HepG2 (cell line): ENCODE measurements around the gene B4GALT5. TPM values are rescaled to one million over a fixed set of nuclear protein-coding genes. Genes with fewer than 3 reads are reported as not detected.

Experiments
- ARID5B ChIP-seq: IDR thresholded peaks from 2 replicates; pipeline ENCODE4 v1.4.0; 2020; ENCODE audit warnings: mild to moderate bottlenecking, missing genetic modification reagents
- BRCA1 ChIP-seq: sonication (generic); formaldehyde crosslinking; IDR thresholded peaks from 2 replicates; pipeline ENCODE4 v1.4.0; 2020; ENCODE audit warnings: missing genetic modification reagents
- CREB1 ChIP-seq, 2 experiments: fragments of 450-650 bp in 1 of 2; IDR thresholded peaks; 2 replicates each; pipeline ENCODE4 v1.6.1; 2016 to 2017; ENCODE audit warnings: control low read depth in 1 of 2, mild to moderate bottlenecking in 1 of 2, missing compliant biosample characterization in 1 of 2, missing genetic modification characterization in 1 of 2
- EP300 ChIP-seq, 3 experiments: sonication (generic) in 1 of 3; formaldehyde crosslinking in 1 of 3; IDR thresholded peaks; 2 replicates each; pipeline versions ENCODE4 v1.5.1 to v1.6.1; 2011 to 2020; ENCODE audit warnings: low read depth in 2 of 3, low read length in 2 of 3, borderline replicate concordance in 1 of 3, improper control_type of control experiment in 1 of 3, mild to moderate bottlenecking in 1 of 3, missing genetic modification reagents in 1 of 3, moderate library complexity in 1 of 3
- KLF16 ChIP-seq, 2 experiments: sonication (generic) in 1 of 2; formaldehyde crosslinking in 1 of 2; IDR thresholded peaks; 2 replicates each; pipeline versions ENCODE4 v1.6.1 to v1.8.0; 2016 to 2023; ENCODE audit warnings: missing genetic modification reagents in 2 of 2, missing compliant biosample characterization in 1 of 2
- MXD4 ChIP-seq: IDR thresholded peaks from 2 replicates; pipeline ENCODE4 v1.6.1; 2016; ENCODE audit warnings: mild to moderate bottlenecking, missing biosample characterization, missing genetic modification reagents
- RCOR2 ChIP-seq: IDR thresholded peaks from 2 replicates; pipeline ENCODE4 v1.6.1; 2016; ENCODE audit warnings: missing biosample characterization, missing genetic modification reagents
- SETDB1 ChIP-seq: sonication (generic); formaldehyde crosslinking; IDR thresholded peaks from 2 replicates; pipeline ENCODE4 v1.5.1; 2020; ENCODE audit warnings: missing genetic modification reagents, mild to moderate bottlenecking, borderline replicate concordance
- ZBTB21 ChIP-seq: sonication (generic); formaldehyde crosslinking; IDR thresholded peaks from 2 replicates; pipeline ENCODE4 v1.4.0; 2020; ENCODE audit warnings: missing genetic modification reagents
- ZNF275 ChIP-seq: sonication (generic); formaldehyde crosslinking; IDR thresholded peaks from 2 replicates; pipeline ENCODE4 v1.8.0; 2022; ENCODE audit warnings: missing genetic modification reagents, mild to moderate bottlenecking, inconsistent platforms, borderline replicate concordance
- ZNF556 ChIP-seq: sonication (generic); formaldehyde crosslinking; IDR thresholded peaks from 2 replicates; pipeline ENCODE4 v1.4.0; 2020; ENCODE audit warnings: mild to moderate bottlenecking, missing genetic modification reagents, borderline replicate concordance
- ZNF597 ChIP-seq: sonication (generic); formaldehyde crosslinking; IDR thresholded peaks from 2 replicates; pipeline ENCODE4 v1.5.0; 2020; ENCODE audit warnings: missing genetic modification reagents
- ZNF720 ChIP-seq: sonication (generic); formaldehyde crosslinking; IDR thresholded peaks from 2 replicates; pipeline ENCODE4 v1.4.0; 2020; ENCODE audit warnings: missing genetic modification reagents
- ZSCAN20 ChIP-seq: sonication (generic); formaldehyde crosslinking; IDR thresholded peaks from 2 replicates; pipeline ENCODE4 v1.4.0; 2020; ENCODE audit warnings: missing genetic modification reagents, mild to moderate bottlenecking, borderline replicate concordance
- polyA plus RNA-seq, 8 experiments: library from polyadenylated mRNA; depleted of rRNA in 3 of 8; stranded (reverse) in 7 of 8; unstranded in 1 of 8; fragments of >200 nt; fragmentation: Illumina TruSeq in 4 of 8; extraction: Trizol in 4 of 8; gene quantifications; 2 replicates each; pipeline versions ENCODE4 v1.2.1 to v1.2.3, GENCODE V29; 2011 to 2016; ENCODE audit warnings: low read depth in 4 of 8, missing spikeins in 1 of 8, mixed read lengths in 1 of 8; ENCODE audit not compliant: insufficient read depth in 1 of 8
- total RNA-seq, 5 experiments: library from RNA; depleted of rRNA; stranded (reverse); fragments of >200 nt; fragmentation: Illumina TruSeq; extraction: Trizol; gene quantifications; 2 replicates each; pipeline ENCODE4 v1.2.3, GENCODE V29; 2016; ENCODE audit warnings: low read depth in 1 of 5
- TF ChIP-seq, protein P1 (sequence below): sonication (generic); formaldehyde crosslinking; IDR thresholded peaks from 2 replicates; pipeline ENCODE4 v1.5.1; 2020; ENCODE audit warnings: missing genetic modification reagents, mild to moderate bottlenecking, borderline replicate concordance

Gene B4GALT5
- total and polyA plus RNA-seq, 2 of the 13 experiments (the other 11 are each of a cell fraction or from before 2014, with no cell fraction given) = 27.3 to 30.9 TPM

DNA sequence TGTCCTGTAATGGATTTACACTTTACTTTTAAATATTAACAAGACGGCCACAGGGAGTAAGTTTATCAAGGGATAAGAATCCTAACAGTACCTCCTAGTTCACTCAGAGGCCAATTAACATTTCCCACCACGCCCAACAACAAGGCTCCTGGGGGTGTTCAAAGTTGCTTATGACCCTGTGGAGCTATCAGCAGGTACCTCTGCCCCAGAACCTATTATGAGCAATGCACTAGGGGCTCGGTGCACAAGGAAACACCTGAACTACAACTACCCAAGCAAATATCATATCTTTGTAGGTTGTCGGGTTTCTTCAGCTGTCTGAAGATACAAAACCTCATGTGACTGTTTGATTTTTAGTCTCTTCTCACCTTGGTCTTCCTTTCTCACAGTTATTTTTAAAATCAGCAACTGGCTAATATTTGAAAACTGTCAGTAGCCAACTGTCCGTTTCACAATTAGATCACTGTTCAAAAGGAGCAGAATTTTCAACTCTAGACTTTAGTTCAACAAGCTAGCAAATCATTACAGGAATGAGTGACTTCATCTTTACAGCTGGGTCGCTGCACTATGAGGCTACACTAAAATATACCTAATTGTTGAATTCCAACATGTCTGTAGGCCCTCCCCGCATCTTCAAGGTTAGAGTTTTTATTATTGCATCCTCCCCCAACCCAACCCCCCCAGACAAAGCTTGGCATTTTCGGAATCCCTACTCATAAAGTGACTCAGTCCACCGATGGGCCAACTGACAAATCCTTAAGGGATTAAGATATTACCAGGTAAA, 38.1 kb downstream of the B4GALT5 start (continued):
- TF ChIP-seq ZSCAN20 (CRISPR knock-in tag) = 0 out of 2 replicates have a peak, but pooled peaks have one; percentile 39
- TF ChIP-seq ARID5B (CRISPR knock-in tag) = peak; percentile 83
- TF ChIP-seq CREB1 (IDR thresholded peaks at IDR 0.05) = no peak; the same call in 1 of the 2 replicates
- TF ChIP-seq CREB1 (CRISPR knock-in tag; IDR thresholded peaks at IDR 0.05) = peak; percentile 47
- TF ChIP-seq, protein P1, sequence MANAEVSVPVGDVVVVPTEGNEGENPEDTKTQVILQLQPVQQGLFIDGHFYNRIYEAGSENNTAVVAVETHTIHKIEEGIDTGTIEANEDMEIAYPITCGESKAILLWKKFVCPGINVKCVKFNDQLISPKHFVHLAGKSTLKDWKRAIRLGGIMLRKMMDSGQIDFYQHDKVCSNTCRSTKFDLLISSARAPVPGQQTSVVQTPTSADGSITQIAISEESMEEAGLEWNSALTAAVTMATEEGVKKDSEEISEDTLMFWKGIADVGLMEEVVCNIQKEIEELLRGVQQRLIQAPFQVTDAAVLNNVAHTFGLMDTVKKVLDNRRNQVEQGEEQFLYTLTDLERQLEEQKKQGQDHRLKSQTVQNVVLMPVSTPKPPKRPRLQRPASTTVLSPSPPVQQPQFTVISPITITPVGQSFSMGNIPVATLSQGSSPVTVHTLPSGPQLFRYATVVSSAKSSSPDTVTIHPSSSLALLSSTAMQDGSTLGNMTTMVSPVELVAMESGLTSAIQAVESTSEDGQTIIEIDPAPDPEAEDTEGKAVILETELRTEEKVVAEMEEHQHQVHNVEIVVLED (CRISPR knock-in tag) = 0 out of 2 replicates have a peak, but pooled peaks have one; percentile 16
- peak; percentile 68; the same call in 1 of the 2 replicates for TF ChIP-seq ZBTB21
- 0 out of 2 replicates have a peak, but pooled peaks have one; percentile 40 for TF ChIP-seq ZNF275 (CRISPR knock-in tag)
- TF ChIP-seq RCOR2 (CRISPR knock-in tag) = peak; percentile 55; the same call in 1 of the 2 replicates
- TF ChIP-seq ZNF597 (CRISPR knock-in tag) = no peak
- TF ChIP-seq ZNF556 (CRISPR knock-in tag) = peak; percentile 38; the same call in 1 of the 2 replicates
- 0 out of 4 replicates have a peak, but pooled peaks of 1 of the 2 experiments have one; percentile 22 for TF ChIP-seq KLF16 (CRISPR knock-in tag; IDR thresholded peaks at IDR 0.05)
- peak in 1 of 2 experiments; percentile 63; a peak in 2 of 4 replicates for TF ChIP-seq EP300 (IDR thresholded peaks at IDR 0.05; ENCODE audit: low read depth in 2 of 2, low read length in 2 of 2)
- TF ChIP-seq EP300 (CRISPR knock-in tag; IDR thresholded peaks at IDR 0.05; ENCODE audit: borderline replicate concordance) = peak; percentile 46; the same call in 1 of the 2 replicates
- TF ChIP-seq SETDB1 (CRISPR knock-in tag) = 0 out of 2 replicates have a peak, but pooled peaks have one; percentile 30
- 0 out of 2 replicates have a peak, but pooled peaks have one; percentile 22 for TF ChIP-seq MXD4 (CRISPR knock-in tag)
- no peak for TF ChIP-seq ZNF720
- peak; percentile 59; the same call in 1 of the 2 replicates for TF ChIP-seq BRCA1 (CRISPR knock-in tag)
